ENCODE measurements around the gene SMU1. TPM values are rescaled to one million over a fixed set of nuclear protein-coding genes. Genes with fewer than 3 reads are reported as not detected.

The SMU1 gene
- total and polyA plus RNA-seq, 2 experiments from 2014 or later, result 15.8 to 25.1 TPM

- no peaks in the 10 kb centered on the region for H4K20me1 ChIP-seq (ENCODE audit: insufficient read depth, poor library complexity, severe bottlenecking)
- peak overlapping the region; percentile 7 for H3K4me3 ChIP-seq
- peak overlapping the region; percentile 89 for H3K27ac ChIP-seq
- WGBS (ENCODE audit: low lambda C conversion rate, missing lambda C conversion rate), result 55% methylated on average over 8 of the region's 8 CpGs
- H3K4me1 ChIP-seq (ENCODE audit: insufficient read depth), result no peaks in the 10 kb centered on the region
- H3K9me3 ChIP-seq (ENCODE audit: low read depth), result no peaks in the 10 kb centered on the region
- DNase-seq (ENCODE audit: low spot score), result no peak
- no peaks in the 10 kb centered on the region for H3K27me3 ChIP-seq
- H2AFZ ChIP-seq, result peak overlapping the region; percentile 60
- no peaks in the 10 kb centered on the region for H3K79me2 ChIP-seq
- H3K9me2 ChIP-seq (replicated peaks; ENCODE audit: insufficient read depth), result no peaks in the 10 kb centered on the region
- no peak for TF ChIP-seq CTCF (IDR thresholded peaks at IDR 0.05; ENCODE audit: poor library complexity)
- TF ChIP-seq EZH2 (IDR thresholded peaks at IDR 0.05; ENCODE audit: borderline replicate concordance), result no peak
- no peak for TF ChIP-seq EZH2phosphoT487 (IDR thresholded peaks at IDR 0.05; ENCODE audit: low read depth, severe bottlenecking, unreplicated experiment)
- peak overlapping the region; percentile 85 for H3K4me2 ChIP-seq
- no peaks in the 10 kb centered on the region for H3K36me3 ChIP-seq (replicated peaks; ENCODE audit: insufficient read depth, low read depth)
Measured at GRCh38 chr9:33043671-33044070, 32.8 kb downstream of the SMU1 start.

DNA sequence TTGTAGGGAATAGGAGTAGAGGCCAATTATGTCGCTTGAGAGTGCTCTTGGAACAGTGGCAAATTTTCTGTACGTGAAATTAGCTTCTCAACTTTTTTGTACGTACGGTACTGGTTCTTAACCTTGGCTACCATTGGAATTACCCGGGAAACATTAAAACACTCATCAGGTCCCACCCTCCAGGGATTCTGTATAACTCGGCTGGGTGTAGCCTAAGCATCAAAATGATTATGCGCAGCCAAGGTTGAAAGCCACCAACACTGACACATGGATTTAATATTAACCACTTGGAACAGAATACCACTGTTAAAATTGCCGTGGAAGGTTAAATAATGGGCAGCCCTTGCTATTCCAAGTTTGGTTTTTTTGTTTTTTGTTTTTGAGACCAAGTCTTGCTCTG is 34.0 kb downstream of the SMU1 start:
- DNase-seq (ENCODE audit: low spot score), result no peak
- H3K9me3 ChIP-seq (ENCODE audit: low read depth), result no peaks in the 10 kb centered on the region
- no peak overlapping the region for H2AFZ ChIP-seq
- no peaks in the 10 kb centered on the region for H4K20me1 ChIP-seq (ENCODE audit: insufficient read depth, poor library complexity, severe bottlenecking)
- H3K4me2 ChIP-seq, result no peak overlapping the region
- H3K4me3 ChIP-seq, result no peak overlapping the region
- H3K79me2 ChIP-seq, result no peaks in the 10 kb centered on the region
- H3K9me2 ChIP-seq (replicated peaks; ENCODE audit: insufficient read depth), result no peaks in the 10 kb centered on the region
- no peaks in the 10 kb centered on the region for H3K4me1 ChIP-seq (ENCODE audit: insufficient read depth)
- H3K27ac ChIP-seq, result no peak overlapping the region
- 85% methylated on average over 8 of the region's 8 CpGs for WGBS (ENCODE audit: low lambda C conversion rate, missing lambda C conversion rate)
- H3K27me3 ChIP-seq, result no peaks in the 10 kb centered on the region
- peaks cover 3% of the 10 kb centered on the region for H3K36me3 ChIP-seq (replicated peaks; ENCODE audit: insufficient read depth, low read depth)
- no peak for TF ChIP-seq CTCF (IDR thresholded peaks at IDR 0.05; ENCODE audit: poor library complexity)
- no peak for TF ChIP-seq EZH2phosphoT487 (IDR thresholded peaks at IDR 0.05; ENCODE audit: low read depth, severe bottlenecking, unreplicated experiment)
- no peak for TF ChIP-seq EZH2 (IDR thresholded peaks at IDR 0.05; ENCODE audit: borderline replicate concordance)

GRCh38 chr9:33041432-33042188 is 34.9 kb downstream of the SMU1 start:
- H3K27ac ChIP-seq, result no peak overlapping the region
- no peaks in the 10 kb centered on the region for H3K79me2 ChIP-seq
- peaks cover 3% of the 10 kb centered on the region for H3K36me3 ChIP-seq (replicated peaks; ENCODE audit: insufficient read depth, low read depth)
- no peak for DNase-seq (ENCODE audit: low spot score)
- TF ChIP-seq EZH2phosphoT487 (IDR thresholded peaks at IDR 0.05; ENCODE audit: low read depth, severe bottlenecking, unreplicated experiment) (no peak), EZH2 (IDR thresholded peaks at IDR 0.05; ENCODE audit: borderline replicate concordance) (no peak), CTCF (IDR thresholded peaks at IDR 0.05; ENCODE audit: poor library complexity) (no peak)
- no peaks in the 10 kb centered on the region for H3K27me3 ChIP-seq
- no peak overlapping the region for H2AFZ ChIP-seq
- H3K4me2 ChIP-seq, result no peak overlapping the region
- WGBS (ENCODE audit: low lambda C conversion rate, missing lambda C conversion rate), result 89% methylated on average over 10 of the region's 10 CpGs
- no peaks in the 10 kb centered on the region for H4K20me1 ChIP-seq (ENCODE audit: insufficient read depth, poor library complexity, severe bottlenecking)
- no peaks in the 10 kb centered on the region for H3K4me1 ChIP-seq (ENCODE audit: insufficient read depth)
- H3K4me3 ChIP-seq, result no peak overlapping the region
- no peaks in the 10 kb centered on the region for H3K9me3 ChIP-seq (ENCODE audit: low read depth)
- H3K9me2 ChIP-seq (replicated peaks; ENCODE audit: insufficient read depth), result no peaks in the 10 kb centered on the region

Measured in hepatocyte (in vitro differentiated cells).